HEK293T (cell line): ENCODE measurements around the gene ETHE1.

ENCODE experiments used
- ARNT ChIP-seq: fragments of 450-650 bp; IDR thresholded peaks from 2 replicates; pipeline ENCODE4 v1.6.1; 2017; ENCODE audit warnings: mild to moderate bottlenecking
- BHLHE40 ChIP-seq: fragments of 450-650 bp; IDR thresholded peaks from 2 replicates; pipeline ENCODE4 v1.6.1; 2016; ENCODE audit warnings: mild to moderate bottlenecking, moderate library complexity, borderline replicate concordance
- ELF4 ChIP-seq: fragments of 450-650 bp; IDR thresholded peaks from 2 replicates; pipeline ENCODE4 v1.6.1; 2017; ENCODE audit warnings: antibody characterized with exemption
- FOXA1 ChIP-seq: fragments of 450-650 bp; IDR thresholded peaks from 2 replicates; pipeline ENCODE4 v1.6.1; 2016; ENCODE audit warnings: mild to moderate bottlenecking
- FOXK2 ChIP-seq: fragments of 450-650 bp; IDR thresholded peaks from 2 replicates; pipeline ENCODE4 v1.6.1; 2016; ENCODE audit warnings: mild to moderate bottlenecking
- FOXM1 ChIP-seq: fragments of 450-650 bp; IDR thresholded peaks from 2 replicates; pipeline ENCODE4 v1.6.1; 2017; ENCODE audit warnings: mild to moderate bottlenecking, borderline replicate concordance
- HDGF ChIP-seq: fragments of 450-650 bp; IDR thresholded peaks from 2 replicates; pipeline ENCODE4 v1.6.1; 2017; ENCODE audit warnings: antibody characterized with exemption, borderline replicate concordance
- L3MBTL2 ChIP-seq: fragments of 450-650 bp; conservative IDR thresholded peaks from 2 replicates; pipeline ENCODE4 v1.6.1; 2016; ENCODE audit warnings: mild to moderate bottlenecking
- LEF1 ChIP-seq: fragments of 450-650 bp; IDR thresholded peaks from 2 replicates; pipeline ENCODE4 v1.6.1; 2017; ENCODE audit warnings: mild to moderate bottlenecking, borderline replicate concordance
- PKNOX1 ChIP-seq: fragments of 450-650 bp; IDR thresholded peaks from 2 replicates; pipeline ENCODE4 v1.6.1; 2016
- SP1 ChIP-seq: fragments of 450-650 bp; IDR thresholded peaks from 2 replicates; pipeline ENCODE4 v1.6.1; 2017
- SUZ12 ChIP-seq: fragments of 450-650 bp; IDR thresholded peaks from 2 replicates; pipeline ENCODE4 v1.6.1; 2016; ENCODE audit warnings: mild to moderate bottlenecking
- TARDBP ChIP-seq: fragments of 450-650 bp; IDR thresholded peaks from 2 replicates; pipeline ENCODE4 v1.6.1; 2016
- ZNF384 ChIP-seq: fragments of 450-650 bp; IDR thresholded peaks from 2 replicates; pipeline ENCODE4 v1.6.1; 2016

GRCh38 chr19:43563816-43564457, 36.9 kb upstream of the ETHE1 start:
- TF ChIP-seq FOXM1 (no peak), SUZ12 (no peak), FOXK2 (no peak), ARNT (no peak), SP1 (no peak), BHLHE40 (no peak), ELF4 (no peak), FOXA1 (no peak), ZNF384 (no peak), TARDBP (no peak), HDGF (no peak), PKNOX1 (no peak), LEF1 (no peak), L3MBTL2 (no peak)
